Spleen (tissue), 7 donors: Measurements from ENCODE around the gene ABCC1.

Source experiments
- POLR2A ChIP-seq, 3 donors: fragments of 450-650 bp; IDR thresholded peaks; one replicate each; pipeline ENCODE4 v1.5.1; 2017; ENCODE audit warnings: antibody characterized with exemption in 3 of 3, mild to moderate bottlenecking in 1 of 3
- TF ChIP-seq, protein P1 (sequence below), 11 experiments: fragments of 200-600 bp in 7 of 11; fragments of 450-650 bp in 4 of 11; sonication (generic) in 4 of 11; IDR thresholded peaks in 8 of 11; conservative IDR thresholded peaks in 3 of 11; 1 replicate in 7 of 11; 2 replicates in 4 of 11; pipeline versions ENCODE4 v1.4.0 to v1.8.0; 2016 to 2021; ENCODE audit warnings: antibody characterized with exemption in 11 of 11, inconsistent platforms in 4 of 11, mild to moderate bottlenecking in 1 of 11
- donor health status: DM: no; HTN: no; CAD: no; lungs with moderate emphysema.
- donor health status: DM: no; HTN: no; CAD: no.
- donor health status: DM: no; HTN: no; CAD: no.

DNA sequence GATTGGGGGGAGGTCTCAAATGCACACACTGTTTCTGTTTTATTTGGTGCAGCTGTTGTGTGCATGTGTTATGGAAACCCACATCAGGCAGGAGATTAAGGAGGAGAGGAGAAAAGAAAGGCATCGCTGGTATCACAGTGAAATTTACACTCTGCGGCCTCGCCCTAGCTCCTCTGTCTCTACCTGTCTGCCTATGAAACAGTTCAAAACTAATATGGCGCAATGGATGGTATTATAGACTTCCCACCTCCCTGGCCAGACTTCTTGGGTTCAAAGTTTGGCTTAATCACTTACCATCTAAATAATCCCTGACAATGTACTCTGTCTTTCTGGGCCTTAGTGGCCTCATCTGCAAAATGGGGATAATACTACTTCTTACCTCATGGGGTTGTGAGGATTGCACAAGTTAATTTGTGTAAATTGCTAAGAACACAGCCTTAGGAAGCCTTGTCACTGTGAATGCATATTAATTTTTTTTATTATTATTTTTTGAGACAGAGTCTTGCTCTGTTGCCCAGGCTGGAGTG, 1.4 kb upstream of the ABCC1 start:
- TF ChIP-seq, protein P1, sequence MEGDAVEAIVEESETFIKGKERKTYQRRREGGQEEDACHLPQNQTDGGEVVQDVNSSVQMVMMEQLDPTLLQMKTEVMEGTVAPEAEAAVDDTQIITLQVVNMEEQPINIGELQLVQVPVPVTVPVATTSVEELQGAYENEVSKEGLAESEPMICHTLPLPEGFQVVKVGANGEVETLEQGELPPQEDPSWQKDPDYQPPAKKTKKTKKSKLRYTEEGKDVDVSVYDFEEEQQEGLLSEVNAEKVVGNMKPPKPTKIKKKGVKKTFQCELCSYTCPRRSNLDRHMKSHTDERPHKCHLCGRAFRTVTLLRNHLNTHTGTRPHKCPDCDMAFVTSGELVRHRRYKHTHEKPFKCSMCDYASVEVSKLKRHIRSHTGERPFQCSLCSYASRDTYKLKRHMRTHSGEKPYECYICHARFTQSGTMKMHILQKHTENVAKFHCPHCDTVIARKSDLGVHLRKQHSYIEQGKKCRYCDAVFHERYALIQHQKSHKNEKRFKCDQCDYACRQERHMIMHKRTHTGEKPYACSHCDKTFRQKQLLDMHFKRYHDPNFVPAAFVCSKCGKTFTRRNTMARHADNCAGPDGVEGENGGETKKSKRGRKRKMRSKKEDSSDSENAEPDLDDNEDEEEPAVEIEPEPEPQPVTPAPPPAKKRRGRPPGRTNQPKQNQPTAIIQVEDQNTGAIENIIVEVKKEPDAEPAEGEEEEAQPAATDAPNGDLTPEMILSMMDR (IDR thresholded peaks at IDR 0.05 in 8 of 11, conservative IDR thresholded peaks at IDR 0.05 in 3 of 11), result no peak
- TF ChIP-seq POLR2A (IDR thresholded peaks at IDR 0.05), result no peak
